Measurements from ENCODE around the gene TASOR.

Gene TASOR

DNA sequence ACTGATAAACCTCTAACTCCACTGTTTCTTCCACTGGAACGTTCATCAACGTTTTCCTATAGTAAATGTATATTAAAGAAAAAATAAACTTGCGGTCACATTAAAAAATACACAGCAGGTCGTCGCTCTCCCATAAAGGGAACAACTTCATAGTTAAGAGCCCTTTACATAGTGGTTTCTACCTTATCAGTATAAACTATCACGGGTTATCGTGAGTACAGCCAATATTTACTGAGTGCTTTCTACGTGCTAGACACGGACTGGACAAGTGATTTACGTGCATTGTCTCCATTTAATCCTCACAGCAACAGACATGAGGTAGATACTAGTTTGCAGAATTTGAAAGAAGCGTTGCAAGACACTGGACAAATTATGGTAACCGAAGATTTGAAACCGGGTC is 964 bp upstream of the TASOR start:
- DNase-seq (ENCODE audit: insufficient read length, low spot score), result no peak
- no peak for FAIRE-seq

DNA sequence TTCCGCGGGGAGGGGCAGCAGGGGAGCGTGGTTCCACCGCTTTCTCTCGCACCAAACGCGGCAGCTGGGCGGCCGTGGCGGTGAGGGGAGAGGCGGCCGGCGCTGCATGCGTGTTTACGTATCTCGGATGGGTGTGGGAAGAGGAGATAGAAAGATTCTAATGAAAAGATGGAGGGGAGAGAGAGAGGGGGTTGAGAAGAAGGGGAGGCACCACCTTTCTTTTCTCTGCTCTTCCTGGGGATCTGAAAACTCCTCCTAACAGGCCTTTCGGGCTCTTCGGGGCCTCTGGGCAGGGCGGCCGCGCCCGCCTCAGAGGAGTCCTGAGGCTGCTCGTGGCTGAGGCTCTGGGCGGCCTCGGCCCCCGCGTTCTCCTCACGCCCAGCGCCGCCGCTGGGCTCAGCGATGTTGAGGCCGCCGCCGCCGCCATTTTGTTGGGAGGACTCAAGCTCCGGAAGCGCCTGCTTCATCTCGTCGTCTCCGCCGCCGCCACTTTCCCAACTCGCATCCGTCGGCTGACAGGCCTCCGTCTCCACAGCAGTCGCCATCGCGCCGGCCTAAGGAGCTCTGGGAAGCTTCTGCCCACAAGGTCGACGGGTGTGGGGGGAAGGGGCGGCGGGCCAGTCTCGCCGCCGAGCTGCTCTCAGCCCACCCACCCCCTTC is 473 bp downstream of the TASOR start:
- FAIRE-seq, result peak; percentile 94

DNA sequence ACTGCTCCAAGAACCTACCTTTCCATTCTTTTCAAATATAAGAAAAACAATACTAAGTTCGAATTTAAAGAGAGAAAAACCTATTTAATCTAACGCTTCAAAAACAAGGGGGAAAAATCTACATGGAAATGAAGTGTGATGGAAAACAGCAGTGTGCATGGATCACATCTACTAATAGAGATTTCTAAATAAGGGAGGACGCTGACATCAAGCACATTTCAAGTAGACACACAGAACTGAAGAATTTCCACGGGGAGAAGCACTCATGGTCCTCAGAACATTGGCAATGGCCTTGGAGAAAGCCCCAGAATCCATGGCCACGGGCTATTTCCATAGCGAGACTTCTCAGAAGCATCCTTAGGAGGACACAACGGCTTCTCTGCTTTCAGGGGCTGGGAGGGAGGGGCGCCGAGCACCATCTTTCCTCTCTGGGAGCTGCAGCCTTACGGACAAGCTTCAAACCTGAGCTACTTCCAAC is 1.0 kb downstream of the TASOR start:
- no peak for FAIRE-seq
- DNase-seq (ENCODE audit: insufficient read length, low spot score), result no peak

More for the DNA sequence above, 473 bp downstream of the TASOR start:
- peak; percentile 26 for DNase-seq (ENCODE audit: insufficient read length, low spot score)

DNA sequence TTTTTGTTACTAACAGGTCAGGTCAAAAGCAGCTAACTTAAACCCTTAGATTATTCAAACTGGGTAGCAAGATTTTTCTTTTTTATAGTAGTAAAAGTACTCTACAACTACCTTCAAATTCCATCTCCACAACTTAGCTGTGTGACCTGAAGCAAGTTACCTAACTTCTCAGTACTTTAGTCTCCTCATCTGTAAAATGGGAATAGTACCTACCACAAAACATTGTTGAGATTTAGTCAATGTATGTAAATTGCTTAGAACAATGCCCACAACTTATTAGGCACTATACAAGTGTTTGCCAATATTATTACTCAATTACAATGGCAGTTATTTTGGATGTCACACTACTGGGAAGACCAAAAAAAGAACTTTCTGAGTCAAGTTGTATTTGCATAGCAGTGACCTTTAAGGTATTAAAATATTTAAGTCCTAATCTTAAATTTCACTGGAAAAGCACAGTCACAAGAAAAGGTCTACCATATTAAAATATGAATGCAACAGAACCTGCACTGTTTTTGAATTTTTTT is 2.9 kb downstream of the TASOR start:
- FAIRE-seq (peak; percentile 14), DNase-seq (ENCODE audit: insufficient read length, low spot score) (no peak)

DNA sequence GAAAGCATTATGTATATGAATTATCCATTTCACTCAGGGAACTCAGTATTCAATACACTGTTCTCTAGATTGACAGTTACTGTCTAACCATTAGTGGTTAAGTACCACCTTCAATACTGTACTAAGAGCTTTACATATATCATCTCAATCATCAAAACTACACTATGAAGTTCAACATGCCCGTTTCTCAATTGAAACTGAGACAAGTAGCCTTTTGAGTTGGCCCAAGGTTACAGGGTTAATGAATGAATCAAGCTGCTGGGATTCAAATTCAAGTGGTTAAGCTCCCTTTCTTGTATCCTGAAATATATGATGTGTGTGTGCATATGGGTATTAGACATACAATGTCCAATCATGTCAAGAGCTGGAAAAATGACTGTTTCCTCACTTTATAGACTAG is 5.8 kb downstream of the TASOR start:
- DNase-seq (ENCODE audit: insufficient read length, low spot score) (no peak), FAIRE-seq (peak; percentile 85)

DNA sequence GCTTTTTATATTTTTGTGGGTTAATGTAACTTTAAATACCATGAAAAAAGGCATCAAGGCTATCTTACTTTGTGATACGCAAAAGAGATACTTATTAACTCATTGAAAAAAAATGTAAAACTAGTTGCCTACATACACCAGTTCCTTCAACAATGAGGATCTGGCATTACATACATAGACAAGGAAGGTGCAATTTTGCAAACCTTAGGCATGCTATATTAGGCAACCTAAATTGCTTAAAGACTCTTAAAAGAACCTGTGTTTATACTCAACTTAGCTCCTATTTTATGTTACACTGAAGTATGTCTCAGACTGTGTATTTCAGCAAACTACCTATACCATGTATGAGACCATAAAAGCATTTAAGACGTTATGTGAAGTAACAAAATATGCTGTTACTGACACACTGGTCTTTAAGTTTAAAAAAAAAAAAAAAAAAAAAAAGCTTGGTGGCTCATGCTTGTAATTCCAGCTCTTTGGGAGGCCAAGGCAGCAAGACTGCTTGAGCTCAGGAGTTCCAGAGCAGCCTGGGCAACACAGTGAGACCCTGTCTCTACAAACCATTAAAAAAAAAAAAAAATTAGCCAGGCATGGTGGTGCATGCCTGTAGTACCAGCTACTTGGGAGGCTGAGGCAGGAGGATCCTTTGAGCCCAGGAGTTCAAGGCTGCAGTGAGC is 9.1 kb downstream of the TASOR start:
- no peak for FAIRE-seq

DNA sequence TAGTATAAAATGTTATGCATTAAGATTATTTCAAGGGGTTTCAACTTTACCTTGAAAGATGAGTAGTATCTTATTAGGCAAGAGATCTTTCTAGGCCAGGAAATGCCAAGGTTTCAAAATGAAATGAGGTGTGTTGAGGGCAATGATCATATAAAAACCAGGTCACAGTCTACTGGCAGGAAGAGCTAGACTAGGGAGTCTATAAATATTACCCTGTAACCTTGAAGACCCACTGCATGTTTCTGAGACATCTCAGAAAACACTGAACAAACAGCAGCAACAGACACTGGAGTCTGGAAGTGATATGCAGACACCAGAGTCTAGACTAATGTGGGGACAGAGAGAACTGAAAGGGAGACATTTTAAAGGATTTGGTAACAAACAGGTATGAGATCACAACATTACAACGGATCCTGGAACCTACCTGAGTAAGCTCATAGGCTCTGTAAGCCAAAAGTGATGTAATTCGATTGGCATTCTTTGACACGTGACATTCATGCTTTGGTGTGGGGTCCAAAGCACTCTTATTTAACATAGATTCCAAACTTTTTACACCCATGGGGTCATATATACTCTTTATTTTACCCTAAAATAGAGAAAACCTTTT is 15.0 kb downstream of the TASOR start:
- FAIRE-seq (no peak), DNase-seq (ENCODE audit: insufficient read length, low spot score) (no peak)

More for the DNA sequence above, 9.1 kb downstream of the TASOR start:
- no peak for DNase-seq (ENCODE audit: insufficient read length, low spot score)

DNA sequence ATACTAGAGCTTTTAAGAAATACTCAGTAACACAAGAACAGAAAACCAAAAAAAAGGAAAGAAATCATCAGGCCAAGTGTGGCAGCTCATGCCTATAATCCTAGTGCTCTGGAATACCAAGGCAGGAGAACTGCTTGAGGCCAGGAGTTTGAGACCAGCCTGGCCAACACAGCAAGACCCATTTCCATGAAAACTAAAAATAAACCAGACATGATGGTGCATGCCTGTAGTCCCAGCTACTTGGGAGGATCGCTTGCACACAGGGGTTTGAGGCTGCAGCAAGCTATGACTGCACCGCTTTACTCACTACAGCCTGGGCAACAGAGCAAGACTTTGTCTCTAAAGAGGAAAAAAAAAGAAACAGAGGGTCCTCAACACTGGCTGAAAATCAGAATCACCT is 18.2 kb downstream of the TASOR start:
- FAIRE-seq, result no peak
- DNase-seq (ENCODE audit: insufficient read length, low spot score), result no peak

DNA sequence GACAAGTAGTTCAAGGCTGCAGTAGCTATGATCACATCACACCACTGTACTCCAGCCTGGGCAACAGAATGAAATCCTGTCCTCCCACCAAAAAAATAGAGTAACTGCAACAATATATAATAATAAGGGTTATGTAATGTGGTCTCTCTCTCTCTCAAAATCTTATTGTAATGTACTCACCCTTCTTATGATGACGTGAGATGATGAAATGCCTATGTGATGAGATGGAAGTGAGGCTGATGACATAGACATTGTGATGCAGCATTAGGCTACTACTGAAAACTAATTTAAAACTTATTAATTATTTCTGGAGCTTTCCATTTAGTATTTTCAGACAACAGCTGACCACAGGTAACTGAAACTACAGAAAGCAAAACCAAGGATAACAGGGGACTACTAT is 27.4 kb downstream of the TASOR start:
- FAIRE-seq (no peak), DNase-seq (ENCODE audit: insufficient read length, low spot score) (no peak)

DNA sequence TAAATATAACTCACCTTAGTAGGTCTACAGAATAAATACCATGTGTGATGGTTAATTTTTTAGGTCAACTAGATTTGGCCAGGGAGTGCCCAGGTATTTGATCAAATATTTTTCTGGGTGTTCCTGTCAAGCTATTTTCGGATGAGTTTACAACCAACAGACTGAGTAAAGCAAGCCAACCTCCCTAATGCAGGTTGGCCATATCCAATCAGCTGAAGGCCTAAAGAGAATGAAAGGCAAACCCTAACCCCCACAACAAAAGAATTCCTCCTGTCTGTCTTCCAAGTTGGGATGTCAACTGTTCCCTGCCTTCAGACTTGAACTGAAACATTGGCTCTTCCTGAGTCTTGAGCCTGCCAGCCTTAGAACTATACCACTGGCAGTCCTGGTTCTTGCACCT is 28.6 kb downstream of the TASOR start:
- DNase-seq (ENCODE audit: insufficient read length, low spot score) (no peak), FAIRE-seq (no peak)

DNA sequence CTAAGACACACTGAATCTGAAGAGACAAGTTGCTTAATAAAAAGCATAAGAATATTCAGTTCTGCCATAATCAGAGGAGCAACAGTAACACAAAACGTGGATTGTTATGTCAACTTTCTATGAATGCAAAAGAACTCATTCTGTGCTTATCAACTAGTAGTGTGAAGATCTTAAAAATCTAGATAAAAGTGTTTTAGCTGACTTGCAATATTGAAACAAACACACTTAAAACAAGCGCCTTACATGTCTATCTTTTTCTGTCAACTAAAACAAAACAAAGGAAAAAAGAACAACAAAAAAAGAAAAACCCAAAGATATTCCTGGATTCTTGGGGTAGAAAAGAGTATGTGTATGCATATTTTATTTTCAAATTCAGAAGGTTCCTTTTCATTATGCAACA is 37.7 kb downstream of the TASOR start:
- no peak for FAIRE-seq
- no peak for DNase-seq (ENCODE audit: insufficient read length, low spot score)

DNA sequence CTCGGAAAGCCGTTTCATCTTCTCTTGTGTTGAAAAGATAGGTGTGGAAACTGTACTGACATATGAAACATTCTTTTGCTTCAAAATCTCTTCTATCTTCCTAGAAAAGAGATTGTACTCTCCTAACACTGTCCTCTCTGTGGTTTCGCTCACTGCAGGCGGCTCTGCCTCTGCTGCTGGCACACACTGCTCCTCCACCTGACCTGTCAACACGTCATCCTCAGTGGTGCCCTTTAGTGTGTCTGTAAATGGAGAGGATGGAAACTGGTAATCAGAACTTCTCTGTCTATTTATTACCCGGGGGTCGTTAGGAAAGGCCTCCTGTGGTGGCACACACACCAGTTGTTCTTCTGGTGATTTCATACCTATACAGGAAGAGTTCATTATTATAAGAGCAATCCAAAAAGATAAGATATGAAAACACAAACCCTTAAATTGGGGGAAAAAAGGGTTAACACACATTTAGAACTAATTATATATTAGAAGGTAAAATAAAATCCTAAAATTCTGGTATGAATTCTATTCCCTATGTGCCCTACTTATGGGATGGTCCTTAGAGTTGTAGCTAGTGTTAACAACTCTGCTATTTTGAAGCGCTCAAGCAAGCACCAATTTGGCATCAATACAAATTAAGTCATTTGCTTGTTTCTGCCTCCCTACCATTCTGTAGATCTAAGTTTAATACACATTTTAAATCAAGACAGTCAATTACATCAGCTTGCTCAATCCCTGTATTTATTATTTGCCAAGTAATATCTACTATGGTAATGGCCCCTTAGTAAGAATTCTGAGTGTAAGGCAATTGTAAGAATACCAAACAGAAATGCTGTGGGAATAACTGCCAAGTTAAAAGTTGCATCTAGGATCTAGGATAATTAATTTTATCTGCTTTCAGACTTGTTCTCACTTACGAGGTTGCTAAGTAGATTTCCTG is 49.2 kb downstream of the TASOR start:
- DNase-seq (ENCODE audit: insufficient read length, low spot score) (no peak), FAIRE-seq (no peak)

Data from GM19239 (cell line).